Activated CD4-positive, alpha-beta T cell treated with anti-CD3 and anti-CD28 coated beads, Interleukin-2, amount 50 U/mL, for 4 hours (primary cell): ENCODE data around the gene LIF.
"Not testable (repeated sequence)": the region's sequence is repeated elsewhere in the genome, so short reads cannot be mapped to it uniquely, and the experiment has no call there.

Experiments used
- DNase-seq, 2 experiments: peaks; one replicate each; pipeline ENCODE4 v3.0.0-alpha.2; 2020

The LIF gene

GRCh38 chr22:30224161-30224857 lies 22.2 kb downstream of the LIF start:
- no peak for DNase-seq

DNA sequence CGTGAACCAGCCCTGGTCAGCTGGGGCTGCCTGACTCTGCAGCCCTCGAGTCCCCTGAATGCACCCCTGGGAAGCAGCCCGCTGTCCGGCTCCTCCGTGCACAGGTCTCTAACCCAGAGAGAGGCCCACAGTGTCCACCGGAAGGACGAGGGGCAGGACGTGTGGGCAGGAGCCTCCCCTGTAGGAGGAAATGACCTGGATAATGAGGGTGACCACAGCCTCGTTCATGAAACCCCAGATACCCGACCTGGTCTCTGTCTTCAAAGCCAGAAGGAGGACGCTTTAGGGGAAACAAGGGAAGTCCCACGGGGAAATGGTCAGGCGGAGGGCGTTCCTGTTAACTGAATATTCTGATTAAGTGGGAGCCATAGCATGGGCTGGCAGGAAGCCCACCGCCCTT lies 23.3 kb downstream of the LIF start:
- DNase-seq, result no peak

GRCh38 chr22:30222321-30222720 lies 24.2 kb downstream of the LIF start:
- DNase-seq, result no peak

- peak; percentile 46 to 56 for DNase-seq
Measured at GRCh38 chr22:30221121-30221992, 25.2 kb downstream of the LIF start.

DNA sequence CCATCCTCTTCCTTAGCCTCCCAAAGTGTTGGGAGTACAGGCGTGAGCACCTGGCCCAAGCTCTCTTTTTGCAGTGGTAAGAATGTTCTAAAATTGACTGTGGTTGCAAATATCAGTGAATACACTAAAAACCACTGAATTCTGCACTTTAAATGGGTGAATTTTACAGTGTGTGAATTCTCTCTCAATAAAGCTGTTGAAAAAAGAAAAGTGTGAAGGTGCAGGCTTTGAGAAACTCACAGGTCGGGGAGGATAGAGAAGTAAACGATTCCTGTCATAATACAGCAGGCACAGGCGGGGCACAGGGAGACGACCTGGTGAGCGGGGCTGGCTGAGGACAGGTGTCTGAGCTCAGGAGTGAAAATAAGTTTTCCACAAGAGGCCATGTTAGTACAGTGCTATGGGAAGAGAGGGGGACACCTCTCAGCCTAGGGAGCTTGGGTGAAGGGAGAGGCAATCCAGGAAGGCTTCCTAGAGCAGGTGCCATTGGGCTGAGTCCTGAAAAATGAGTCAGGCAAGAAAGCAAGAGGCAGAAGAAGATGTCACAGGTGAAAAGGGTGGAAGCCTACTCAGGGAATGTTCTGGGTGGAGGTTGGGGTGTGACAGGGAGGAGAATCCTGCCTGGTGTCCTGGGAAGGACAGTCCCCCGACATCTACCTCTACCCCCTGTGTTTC lies 26.1 kb downstream of the LIF start:
- no peak for DNase-seq

DNA sequence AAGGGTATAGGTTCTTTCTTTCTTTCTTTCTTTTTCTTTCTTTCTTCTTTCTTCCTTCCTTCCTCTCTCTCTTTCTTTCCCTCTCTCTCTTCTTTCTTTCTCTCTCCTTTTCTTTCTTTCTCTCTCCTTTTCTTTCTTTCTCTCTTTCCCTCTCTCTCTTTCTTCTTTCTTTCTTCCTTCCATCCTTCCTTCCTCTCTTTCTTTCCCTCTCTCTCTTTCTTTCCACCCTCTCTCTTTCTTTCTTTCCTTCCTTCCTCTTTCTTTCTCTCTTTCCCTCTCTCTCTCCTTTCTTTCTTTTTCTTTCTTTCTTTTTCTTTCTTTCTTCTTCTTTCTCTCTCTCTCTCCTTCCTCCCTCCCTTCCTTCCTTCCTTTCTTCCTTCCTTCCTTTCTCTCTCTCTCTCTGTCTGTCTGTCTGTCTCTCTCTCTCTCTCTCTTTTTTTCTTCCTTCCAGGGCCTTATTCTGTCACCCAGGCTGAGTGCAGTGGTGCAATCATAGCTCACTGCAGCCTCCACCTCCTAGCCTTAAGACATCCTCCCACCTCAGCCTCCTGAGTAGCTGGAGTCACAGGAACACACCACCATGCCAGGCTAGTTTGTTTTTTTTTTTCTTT lies 26.8 kb downstream of the LIF start:
- no peak for DNase-seq

DNA sequence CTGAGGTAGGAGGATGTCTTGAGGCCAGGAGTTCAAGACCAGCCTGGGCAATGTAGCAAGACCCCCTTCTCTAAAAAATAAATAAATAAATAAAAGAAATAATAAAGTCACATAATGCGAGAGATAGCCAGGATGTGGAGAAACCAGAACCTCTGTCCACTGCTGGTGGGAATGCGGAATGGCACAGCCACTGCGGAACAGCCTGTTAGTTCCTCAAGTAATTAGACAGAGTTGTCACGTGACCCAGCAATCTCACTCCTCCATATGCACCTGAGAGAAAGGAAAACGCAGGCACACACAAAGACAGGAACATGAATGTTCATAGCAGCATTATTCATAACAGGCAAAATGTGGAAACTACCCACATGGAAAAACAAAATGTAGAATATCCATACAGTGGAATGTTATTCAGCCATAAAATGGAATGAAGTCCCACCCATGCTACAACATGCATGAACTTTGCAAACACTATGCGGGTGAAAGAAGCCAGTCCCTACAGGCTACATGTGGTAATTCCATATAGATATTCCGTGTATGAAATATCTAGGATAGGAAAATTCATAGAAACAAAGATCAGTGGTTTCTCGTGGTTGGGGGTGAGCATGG lies 27.4 kb downstream of the LIF start:
- DNase-seq, result no peak

- no peak for DNase-seq
Measured at GRCh38 chr22:30217698-30218560, 28.6 kb downstream of the LIF start.

DNA sequence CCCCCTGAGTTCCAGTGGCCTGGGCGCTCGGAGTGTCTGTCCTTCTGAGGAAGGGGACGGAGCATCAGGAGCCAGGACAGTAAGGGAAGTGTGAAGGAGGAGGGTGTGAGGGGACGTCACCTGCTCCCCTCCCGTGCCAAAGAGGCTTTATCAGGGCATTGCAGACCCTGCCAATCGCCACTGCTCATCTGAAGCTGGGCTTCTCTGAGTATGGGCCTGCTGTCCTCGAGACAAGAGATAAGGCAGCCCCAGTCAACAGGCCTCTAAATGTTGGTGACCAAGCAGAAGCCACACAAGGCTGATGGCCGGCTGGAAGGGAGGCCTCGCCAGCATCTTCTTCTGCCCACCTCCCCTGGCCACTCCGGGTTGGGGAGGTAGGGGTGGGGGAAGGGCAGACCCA lies 29.8 kb downstream of the LIF start:
- DNase-seq, result no peak

GRCh38 chr22:30216272-30216671 lies 30.3 kb downstream of the LIF start:
- DNase-seq, result not testable (repeated sequence)

GRCh38 chr22:30214703-30215407 lies 31.7 kb downstream of the LIF start:
- DNase-seq, result no peak

DNA sequence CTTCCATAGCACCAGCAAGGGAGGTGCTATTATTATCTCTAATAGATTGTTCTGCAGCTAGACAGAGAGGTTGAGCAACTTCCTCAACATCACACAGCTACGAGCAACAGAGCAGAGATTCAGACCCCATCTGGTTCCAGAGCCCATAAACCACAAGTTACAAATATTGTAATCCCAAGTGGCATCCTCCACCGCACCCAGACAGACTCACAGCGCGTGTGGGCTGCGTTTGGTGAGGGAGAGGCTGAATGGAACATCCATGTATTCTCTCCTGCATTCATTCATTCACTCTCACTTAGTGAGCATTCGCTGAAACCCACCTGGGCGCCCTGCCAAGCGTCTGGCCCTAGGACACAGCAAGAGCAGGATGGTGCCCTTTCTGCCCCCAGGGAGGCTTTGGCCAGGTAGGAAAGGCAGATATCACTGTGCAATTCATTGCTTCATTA lies 33.5 kb downstream of the LIF start:
- DNase-seq, result no peak

DNA sequence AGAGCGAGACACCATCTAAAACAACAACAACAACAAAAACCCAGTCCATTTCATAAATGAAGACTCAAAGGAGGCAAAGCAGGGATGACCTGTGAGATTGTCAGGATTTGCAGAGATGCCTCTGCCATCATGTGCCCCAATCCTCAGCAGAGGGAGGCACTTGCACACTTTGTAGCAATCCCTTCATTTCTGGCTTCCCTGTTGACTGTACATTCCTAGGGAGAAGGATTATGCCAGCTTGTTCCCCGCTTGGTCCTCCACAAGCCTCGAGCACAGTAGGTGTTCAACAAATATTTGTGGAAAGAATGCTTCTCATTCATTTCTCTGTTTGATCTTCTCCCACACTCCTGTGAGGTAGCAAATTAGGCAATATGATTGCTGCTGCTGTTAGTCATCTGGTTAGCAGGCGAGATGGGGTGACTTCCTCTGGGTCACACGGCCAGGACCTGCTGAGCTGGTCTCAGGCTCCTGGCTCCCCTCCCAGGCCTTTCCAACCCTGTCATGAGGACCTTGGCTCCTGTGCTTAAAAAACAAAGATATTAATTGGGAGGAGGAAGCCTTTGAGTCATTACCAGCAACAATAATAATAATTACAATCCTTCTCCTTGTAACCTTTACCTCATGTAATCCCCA lies 34.1 kb downstream of the LIF start:
- DNase-seq, result no peak

DNA sequence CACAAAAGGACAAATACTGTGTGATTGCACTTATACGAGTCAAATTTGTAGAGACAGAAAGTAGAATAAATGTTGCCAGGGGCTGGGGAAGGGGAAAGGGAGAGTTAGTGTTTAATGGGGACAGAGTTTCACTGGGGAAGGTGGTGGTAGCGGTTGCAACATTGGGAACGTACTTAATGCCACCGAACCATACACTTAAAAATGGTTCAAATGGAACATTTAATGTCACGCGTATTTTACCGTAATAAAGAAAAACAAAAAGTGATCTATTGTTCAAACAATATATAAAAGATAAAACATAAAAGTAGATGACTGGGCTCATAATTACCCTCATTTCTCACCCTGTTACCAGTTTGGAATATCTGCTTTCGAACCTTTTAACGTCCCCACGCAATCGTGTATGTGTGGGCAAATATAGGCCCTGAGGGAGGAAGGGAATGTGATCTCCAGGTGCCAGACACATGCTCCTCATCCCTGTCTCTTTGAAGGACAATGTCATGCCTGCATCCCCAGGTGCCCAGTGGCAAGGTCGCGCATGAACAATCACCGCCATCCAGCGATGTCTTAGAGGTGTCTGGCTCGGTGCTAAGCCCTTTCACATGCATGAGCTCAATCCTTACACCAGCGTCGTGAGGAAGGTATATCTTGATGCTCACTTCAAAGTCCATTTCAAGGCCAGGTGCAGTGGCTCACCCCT lies 35.3 kb downstream of the LIF start:
- DNase-seq, result no peak

DNA sequence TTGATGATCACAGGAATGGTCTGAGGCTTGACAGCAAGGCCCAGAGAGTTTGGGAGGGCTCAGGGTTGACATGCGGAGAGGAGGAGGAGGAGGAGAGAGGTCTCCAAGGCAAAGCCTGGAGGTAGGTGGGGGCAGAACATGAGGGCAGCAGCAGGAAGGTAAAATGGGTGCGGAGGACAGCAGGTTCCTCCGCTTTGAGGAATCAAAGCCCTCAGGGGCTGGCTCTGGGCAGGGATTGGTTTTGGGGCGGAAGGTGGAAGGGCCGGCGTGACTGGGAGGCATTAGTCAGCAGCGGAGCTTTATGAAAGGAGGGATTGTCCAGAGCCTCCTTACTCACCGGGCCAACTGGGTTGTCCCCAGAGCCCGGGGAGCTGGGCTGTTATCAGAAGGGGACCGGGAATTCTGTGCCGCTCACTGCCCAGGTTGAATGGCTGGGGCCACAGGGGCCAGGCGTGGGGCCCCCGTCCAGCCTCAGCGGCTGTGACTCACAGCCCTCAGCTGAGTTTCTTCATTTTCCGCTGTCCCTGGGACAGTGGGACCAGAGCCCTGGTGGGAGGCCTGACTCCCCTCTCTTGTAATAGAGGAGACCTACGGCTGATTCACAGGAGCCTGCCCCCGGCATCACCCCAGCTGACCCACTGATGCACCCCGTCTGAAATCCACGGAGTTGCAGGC lies 36.2 kb downstream of the LIF start:
- no peak for DNase-seq

- DNase-seq, result no peak
Measured at GRCh38 chr22:30209642-30210041, 36.9 kb downstream of the LIF start.

- no peak for DNase-seq
Measured at GRCh38 chr22:30208631-30209603, 37.6 kb downstream of the LIF start.

DNA sequence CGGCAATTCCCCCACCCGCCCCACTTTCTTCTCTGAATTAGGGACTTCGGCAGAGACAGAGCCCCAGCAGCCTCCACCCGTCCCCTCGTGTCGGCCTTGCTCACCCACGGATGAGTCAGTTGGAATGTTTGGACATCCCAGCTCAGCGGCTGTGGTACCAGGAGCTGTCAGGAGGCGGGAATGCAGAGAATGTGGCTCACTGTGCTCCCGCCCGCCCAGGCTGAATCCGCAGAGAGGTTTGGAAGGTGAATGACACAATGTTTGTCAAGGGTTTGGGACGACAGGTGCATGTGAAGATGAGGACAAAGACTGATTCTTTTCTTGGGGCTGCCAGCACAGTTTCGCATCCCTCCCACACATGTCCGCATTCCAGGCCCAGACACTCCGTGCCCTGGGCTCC lies 39.6 kb downstream of the LIF start:
- DNase-seq, result no peak
